ENCODE measurements around the gene NAV1. TPM values are rescaled to one million over a fixed set of nuclear protein-coding genes. Genes with fewer than 3 reads are reported as not detected.

Gene NAV1
- total RNA-seq, 1 experiment from 2014 or later = 2.9 TPM

DNA sequence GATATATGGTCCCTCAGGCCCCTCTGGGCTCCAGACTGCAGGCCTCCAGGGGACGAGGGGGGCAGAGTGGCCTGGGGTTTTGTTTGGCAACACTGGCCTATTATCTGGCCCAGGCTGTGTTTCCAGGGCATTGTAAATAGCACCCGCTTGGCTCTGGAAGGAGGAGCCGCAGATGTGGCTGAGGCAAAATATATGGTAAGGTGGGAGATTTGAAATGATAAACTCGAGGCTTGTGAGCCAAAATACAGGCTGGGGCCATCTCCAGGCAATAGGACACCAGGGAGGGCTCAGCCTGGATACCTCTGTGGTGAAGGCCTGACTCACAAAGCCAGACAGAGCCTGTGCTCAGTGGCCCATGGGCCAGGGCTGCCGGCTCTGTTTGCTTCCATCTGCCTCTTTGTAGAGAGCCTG lies 14.0 kb downstream of the NAV1 start:
- no peak overlapping the region for H3K4me3 ChIP-seq (ENCODE audit: low read length)
- no peaks in the 10 kb centered on the region for H3K9me3 ChIP-seq (ENCODE audit: low read length)
- H3K79me2 ChIP-seq (ENCODE audit: low read length) = no peaks in the 10 kb centered on the region
- no peak overlapping the region for H3K4me2 ChIP-seq (ENCODE audit: low read depth, low read length, poor library complexity, severe bottlenecking)
- H3K9me2 ChIP-seq (replicated peaks; ENCODE audit: insufficient read depth, low read length) = no peaks in the 10 kb centered on the region
- H3K36me3 ChIP-seq (ENCODE audit: insufficient read depth, low read length) = no peaks in the 10 kb centered on the region
- H4K20me1 ChIP-seq (ENCODE audit: insufficient read depth, low read depth, low read length) = no peaks in the 10 kb centered on the region
- H2AFZ ChIP-seq (ENCODE audit: low read length) = no peak overlapping the region
- H3K27me3 ChIP-seq (ENCODE audit: low read length) = no peaks in the 10 kb centered on the region
- DNase-seq = no peak
- no peak overlapping the region for H3K27ac ChIP-seq (ENCODE audit: low read length)
- H3K4me1 ChIP-seq (ENCODE audit: low read length) = no peaks in the 10 kb centered on the region
- no peak overlapping the region for H3K9ac ChIP-seq (ENCODE audit: low read length)

GRCh38 chr1:201553496-201554189 lies 14.7 kb downstream of the NAV1 start:
- no peak for DNase-seq
- Histone ChIP-seq H3K27ac (ENCODE audit: low read length) (no peak overlapping the region), H4K20me1 (ENCODE audit: insufficient read depth, low read depth, low read length) (no peaks in the 10 kb centered on the region), H3K4me1 (ENCODE audit: low read length) (no peaks in the 10 kb centered on the region), H3K4me3 (ENCODE audit: low read length) (no peak overlapping the region), H2AFZ (ENCODE audit: low read length) (no peak overlapping the region), H3K9me2 (replicated peaks; ENCODE audit: insufficient read depth, low read length) (no peaks in the 10 kb centered on the region), H3K9ac (ENCODE audit: low read length) (no peak overlapping the region), H3K79me2 (ENCODE audit: low read length) (no peaks in the 10 kb centered on the region), H3K9me3 (ENCODE audit: low read length) (no peaks in the 10 kb centered on the region), H3K36me3 (ENCODE audit: insufficient read depth, low read length) (no peaks in the 10 kb centered on the region), H3K4me2 (ENCODE audit: low read depth, low read length, poor library complexity, severe bottlenecking) (no peak overlapping the region), H3K27me3 (ENCODE audit: low read length) (no peaks in the 10 kb centered on the region)

DNA sequence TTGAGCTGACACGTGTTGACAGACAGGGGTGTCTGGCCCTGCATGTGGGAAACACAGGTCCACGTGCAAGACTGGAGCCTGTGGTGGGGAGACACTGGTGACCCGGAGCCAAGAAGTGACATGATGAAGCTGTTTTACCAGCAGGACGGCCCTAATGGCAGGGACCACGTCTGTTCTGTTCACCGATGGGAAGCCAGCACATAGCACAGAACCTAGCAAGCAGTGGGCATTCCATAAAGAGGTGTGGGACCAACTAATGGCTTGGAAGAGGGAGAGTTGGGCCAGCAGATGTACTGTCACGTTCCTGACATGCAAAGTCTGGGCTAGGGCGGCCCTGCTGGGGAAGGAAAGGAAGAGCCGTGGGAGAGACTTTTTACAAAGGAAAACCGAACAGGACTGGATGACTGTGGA lies 15.3 kb downstream of the NAV1 start:
- Histone ChIP-seq H4K20me1 (ENCODE audit: insufficient read depth, low read depth, low read length) (no peaks in the 10 kb centered on the region), H3K4me3 (ENCODE audit: low read length) (no peak overlapping the region), H3K36me3 (ENCODE audit: insufficient read depth, low read length) (no peaks in the 10 kb centered on the region), H3K4me1 (ENCODE audit: low read length) (no peaks in the 10 kb centered on the region), H3K9ac (ENCODE audit: low read length) (no peak overlapping the region), H3K9me2 (replicated peaks; ENCODE audit: insufficient read depth, low read length) (no peaks in the 10 kb centered on the region), H3K9me3 (ENCODE audit: low read length) (no peaks in the 10 kb centered on the region), H3K4me2 (ENCODE audit: low read depth, low read length, poor library complexity, severe bottlenecking) (no peak overlapping the region), H3K27me3 (ENCODE audit: low read length) (no peaks in the 10 kb centered on the region), H3K79me2 (ENCODE audit: low read length) (no peaks in the 10 kb centered on the region), H3K27ac (ENCODE audit: low read length) (no peak overlapping the region), H2AFZ (ENCODE audit: low read length) (no peak overlapping the region)
- DNase-seq = no peak

- H3K9ac ChIP-seq (ENCODE audit: low read length) = no peak overlapping the region
- no peak overlapping the region for H3K4me2 ChIP-seq (ENCODE audit: low read depth, low read length, poor library complexity, severe bottlenecking)
- H3K27me3 ChIP-seq (ENCODE audit: low read length) = no peaks in the 10 kb centered on the region
- no peak overlapping the region for H3K4me3 ChIP-seq (ENCODE audit: low read length)
- no peaks in the 10 kb centered on the region for H3K4me1 ChIP-seq (ENCODE audit: low read length)
- no peaks in the 10 kb centered on the region for H3K9me2 ChIP-seq (replicated peaks; ENCODE audit: insufficient read depth, low read length)
- H3K36me3 ChIP-seq (ENCODE audit: insufficient read depth, low read length) = no peaks in the 10 kb centered on the region
- no peak for DNase-seq
- H2AFZ ChIP-seq (ENCODE audit: low read length) = no peak overlapping the region
- no peaks in the 10 kb centered on the region for H3K9me3 ChIP-seq (ENCODE audit: low read length)
- no peak overlapping the region for H3K27ac ChIP-seq (ENCODE audit: low read length)
- no peaks in the 10 kb centered on the region for H4K20me1 ChIP-seq (ENCODE audit: insufficient read depth, low read depth, low read length)
- H3K79me2 ChIP-seq (ENCODE audit: low read length) = no peaks in the 10 kb centered on the region
Measured at GRCh38 chr1:201554789-201555592, 16.1 kb downstream of the NAV1 start.

- no peaks in the 10 kb centered on the region for H3K4me1 ChIP-seq (ENCODE audit: low read length)
- H3K9me3 ChIP-seq (ENCODE audit: low read length) = no peaks in the 10 kb centered on the region
- no peak overlapping the region for H3K4me3 ChIP-seq (ENCODE audit: low read length)
- H3K4me2 ChIP-seq (ENCODE audit: low read depth, low read length, poor library complexity, severe bottlenecking) = no peak overlapping the region
- H2AFZ ChIP-seq (ENCODE audit: low read length) = no peak overlapping the region
- H4K20me1 ChIP-seq (ENCODE audit: insufficient read depth, low read depth, low read length) = no peaks in the 10 kb centered on the region
- DNase-seq = no peak
- no peaks in the 10 kb centered on the region for H3K79me2 ChIP-seq (ENCODE audit: low read length)
- H3K9me2 ChIP-seq (replicated peaks; ENCODE audit: insufficient read depth, low read length) = no peaks in the 10 kb centered on the region
- H3K9ac ChIP-seq (ENCODE audit: low read length) = no peak overlapping the region
- H3K36me3 ChIP-seq (ENCODE audit: insufficient read depth, low read length) = no peaks in the 10 kb centered on the region
- no peak overlapping the region for H3K27ac ChIP-seq (ENCODE audit: low read length)
- H3K27me3 ChIP-seq (ENCODE audit: low read length) = no peaks in the 10 kb centered on the region
Measured at GRCh38 chr1:201555593-201555945, 16.6 kb downstream of the NAV1 start.

- Histone ChIP-seq H3K9ac (ENCODE audit: low read length) (no peak overlapping the region), H3K36me3 (ENCODE audit: insufficient read depth, low read length) (no peaks in the 10 kb centered on the region), H3K27ac (ENCODE audit: low read length) (no peak overlapping the region), H3K27me3 (ENCODE audit: low read length) (no peaks in the 10 kb centered on the region), H3K9me3 (ENCODE audit: low read length) (no peaks in the 10 kb centered on the region), H4K20me1 (ENCODE audit: insufficient read depth, low read depth, low read length) (no peaks in the 10 kb centered on the region), H3K4me2 (ENCODE audit: low read depth, low read length, poor library complexity, severe bottlenecking) (no peak overlapping the region), H3K9me2 (replicated peaks; ENCODE audit: insufficient read depth, low read length) (no peaks in the 10 kb centered on the region), H2AFZ (ENCODE audit: low read length) (no peak overlapping the region), H3K4me1 (ENCODE audit: low read length) (no peaks in the 10 kb centered on the region), H3K4me3 (ENCODE audit: low read length) (no peak overlapping the region), H3K79me2 (ENCODE audit: low read length) (no peaks in the 10 kb centered on the region)
- DNase-seq = no peak
Measured at GRCh38 chr1:201556841-201557571, 18.1 kb downstream of the NAV1 start.

DNA sequence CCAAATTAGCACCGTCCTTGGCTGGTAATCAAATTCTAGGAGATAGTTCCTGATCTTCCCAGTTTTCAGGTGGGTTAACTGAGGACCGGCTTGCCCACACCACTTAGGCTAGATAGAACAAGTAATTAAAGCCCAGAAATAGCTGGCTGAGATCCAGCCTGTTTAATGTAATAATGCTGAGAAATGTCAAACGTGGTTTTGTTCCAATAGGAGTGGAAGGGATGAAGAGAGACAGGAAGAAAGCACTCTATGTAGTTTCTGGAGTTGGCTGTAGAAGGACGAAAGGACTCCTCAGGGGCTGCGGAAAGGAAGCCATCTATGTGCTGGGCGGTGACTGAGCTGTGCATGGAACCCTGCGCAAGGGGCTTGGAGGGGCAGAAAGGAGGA lies 18.6 kb downstream of the NAV1 start:
- Histone ChIP-seq H3K9me2 (replicated peaks; ENCODE audit: insufficient read depth, low read length) (no peaks in the 10 kb centered on the region), H3K4me3 (ENCODE audit: low read length) (no peak overlapping the region), H4K20me1 (ENCODE audit: insufficient read depth, low read depth, low read length) (no peaks in the 10 kb centered on the region), H3K79me2 (ENCODE audit: low read length) (no peaks in the 10 kb centered on the region), H3K4me2 (ENCODE audit: low read depth, low read length, poor library complexity, severe bottlenecking) (no peak overlapping the region), H3K9me3 (ENCODE audit: low read length) (no peaks in the 10 kb centered on the region), H3K4me1 (ENCODE audit: low read length) (no peaks in the 10 kb centered on the region), H2AFZ (ENCODE audit: low read length) (no peak overlapping the region), H3K36me3 (ENCODE audit: insufficient read depth, low read length) (no peaks in the 10 kb centered on the region), H3K9ac (ENCODE audit: low read length) (no peak overlapping the region), H3K27ac (ENCODE audit: low read length) (no peak overlapping the region), H3K27me3 (ENCODE audit: low read length) (no peaks in the 10 kb centered on the region)
- no peak for DNase-seq

DNA sequence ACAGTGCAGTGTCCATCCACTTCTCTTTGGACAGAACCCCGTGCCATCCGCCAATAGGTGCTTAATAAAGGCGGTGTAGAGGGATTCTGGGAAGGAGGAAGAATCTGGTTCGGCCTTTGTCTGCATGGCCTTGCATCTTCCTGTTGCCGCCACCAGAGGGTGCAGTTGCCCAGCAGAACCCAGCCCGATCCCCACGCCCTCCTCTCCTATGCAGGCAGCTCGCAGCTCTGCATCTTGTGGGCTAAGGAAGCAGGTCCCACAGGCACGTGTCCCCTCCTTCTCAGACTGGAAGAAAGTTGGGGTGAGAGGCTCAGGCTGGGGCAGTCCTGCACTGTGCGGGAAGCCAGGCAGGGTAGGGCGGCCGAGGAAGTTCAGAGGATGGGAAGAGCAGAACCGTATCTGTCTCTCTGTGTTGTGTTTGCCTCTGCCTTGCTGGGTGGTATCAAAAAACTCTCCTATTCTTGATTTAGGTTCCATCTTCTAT lies 20.8 kb downstream of the NAV1 start:
- no peaks in the 10 kb centered on the region for H3K36me3 ChIP-seq (ENCODE audit: insufficient read depth, low read length)
- no peak overlapping the region for H3K4me3 ChIP-seq (ENCODE audit: low read length)
- no peaks in the 10 kb centered on the region for H3K79me2 ChIP-seq (ENCODE audit: low read length)
- H3K4me2 ChIP-seq (ENCODE audit: low read depth, low read length, poor library complexity, severe bottlenecking) = no peak overlapping the region
- no peaks in the 10 kb centered on the region for H4K20me1 ChIP-seq (ENCODE audit: insufficient read depth, low read depth, low read length)
- no peaks in the 10 kb centered on the region for H3K9me2 ChIP-seq (replicated peaks; ENCODE audit: insufficient read depth, low read length)
- H3K9me3 ChIP-seq (ENCODE audit: low read length) = no peaks in the 10 kb centered on the region
- no peak overlapping the region for H2AFZ ChIP-seq (ENCODE audit: low read length)
- no peaks in the 10 kb centered on the region for H3K4me1 ChIP-seq (ENCODE audit: low read length)
- no peak overlapping the region for H3K27ac ChIP-seq (ENCODE audit: low read length)
- H3K27me3 ChIP-seq (ENCODE audit: low read length) = no peaks in the 10 kb centered on the region
- DNase-seq = peak; percentile 90
- no peak overlapping the region for H3K9ac ChIP-seq (ENCODE audit: low read length)

Measured in Karpas-422 (cell line).